ENCODE data around the gene PNKP.

Gene PNKP

GRCh38 chr19:49890349-49891311 is 23.3 kb upstream of the PNKP start:
- peak; percentile 24 to 61 (median 40) for DNase-seq (ENCODE audit: low read depth in 4 of 4, low spot score in 1 of 4)

GRCh38 chr19:49889687-49890348 is 22.4 kb upstream of the PNKP start:
- peak; percentile 48 to 66 (median 54) for DNase-seq (ENCODE audit: low read depth in 4 of 4, low spot score in 1 of 4)

GRCh38 chr19:49889038-49889686 is 21.8 kb upstream of the PNKP start:
- no peak for DNase-seq (ENCODE audit: low read depth in 4 of 4, low spot score in 1 of 4)

GRCh38 chr19:49888510-49888824 is 21.1 kb upstream of the PNKP start:
- DNase-seq (ENCODE audit: low read depth in 4 of 4, low spot score in 1 of 4), result no peak

- DNase-seq (ENCODE audit: low read depth in 4 of 4, low spot score in 1 of 4), result no peak
These were observed 20.5 kb upstream of the PNKP start for GRCh38 chr19:49887665-49888509.

GRCh38 chr19:49887037-49887664 is 19.8 kb upstream of the PNKP start:
- DNase-seq (ENCODE audit: low read depth in 4 of 4, low spot score in 1 of 4), result no peak

GRCh38 chr19:49884760-49885159 is 17.4 kb upstream of the PNKP start:
- no peak for DNase-seq (ENCODE audit: low read depth in 4 of 4, low spot score in 1 of 4)

GRCh38 chr19:49884109-49884508 is 16.7 kb upstream of the PNKP start:
- DNase-seq (ENCODE audit: low read depth in 4 of 4, low spot score in 1 of 4), result no peak

- DNase-seq (ENCODE audit: low read depth in 4 of 4, low spot score in 1 of 4), result no peak
These were observed 15.7 kb upstream of the PNKP start for GRCh38 chr19:49883094-49883493.

- no peak for DNase-seq (ENCODE audit: low read depth in 4 of 4, low spot score in 1 of 4)
These were observed 15.3 kb upstream of the PNKP start for GRCh38 chr19:49882643-49883042.

- no peak for DNase-seq (ENCODE audit: low read depth in 4 of 4, low spot score in 1 of 4)
These were observed 14.5 kb upstream of the PNKP start for GRCh38 chr19:49881672-49882394.

GRCh38 chr19:49881186-49881585 is 13.8 kb upstream of the PNKP start:
- no peak for DNase-seq (ENCODE audit: low read depth in 4 of 4, low spot score in 1 of 4)

- no peak for DNase-seq (ENCODE audit: low read depth in 4 of 4, low spot score in 1 of 4)
These were observed 12.9 kb upstream of the PNKP start for GRCh38 chr19:49880162-49880869.

- DNase-seq (ENCODE audit: low read depth in 4 of 4, low spot score in 1 of 4), result no peak
These were observed 12.0 kb upstream of the PNKP start for GRCh38 chr19:49879243-49879963.

GRCh38 chr19:49878744-49879070 is 11.3 kb upstream of the PNKP start:
- no peak for DNase-seq (ENCODE audit: low read depth in 4 of 4, low spot score in 1 of 4)

- peak; percentile 95 to 100 (median 98) for DNase-seq (ENCODE audit: low read depth in 4 of 4, low spot score in 1 of 4)
These were observed 10.7 kb upstream of the PNKP start for GRCh38 chr19:49877879-49878743.

GRCh38 chr19:49877020-49877878 is 9.9 kb upstream of the PNKP start, which contains the start of the genes AKT1S1 and TBC1D17:
Gene AKT1S1 (minus strand): TSS chr19:49877355. CDS start chr19:49873295, 4,060 bp downstream.
Gene TBC1D17 (plus strand): TSS chr19:49877702. CDS start chr19:49877724, 22 bp downstream.
- DNase-seq (ENCODE audit: low read depth in 4 of 4, low spot score in 1 of 4), result peak; percentile 92 to 98 (median 94)

Data from stimulated activated CD4-positive, alpha-beta T cell treated with anti-CD3 and anti-CD28 coated beads, Interleukin-1b, Interleukin-23, amount 100 ng/mL, for 24 hours (primary cell).